HG03565 (cell line): ENCODE data around the gene RHBDD3.

Experiments
- ATAC-seq: cut with Tn5 transposase; IDR thresholded peaks from one replicate; pipeline ENCODE4 v1.9.1; 2021; ENCODE audit warnings: mild to moderate bottlenecking, moderate library complexity; ENCODE audit not compliant: unreplicated experiment

Gene RHBDD3

GRCh38 chr22:29306175-29306834, 38.5 kb upstream of the RHBDD3 start, which contains the start of gene GAS2L1:
Gene GAS2L1 (plus strand): TSS chr22:29306650. CDS start chr22:29308106, 1,456 bp downstream.
- ATAC-seq, result no peak

GRCh38 chr22:29305836-29306174, 38.0 kb upstream of the RHBDD3 start:
- ATAC-seq, result no peak

GRCh38 chr22:29302681-29303465, 35.1 kb upstream of the RHBDD3 start:
- no peak for ATAC-seq

GRCh38 chr22:29302402-29302680, 34.6 kb upstream of the RHBDD3 start:
- no peak for ATAC-seq

- no peak for ATAC-seq
These were observed 34.1 kb upstream of the RHBDD3 start for GRCh38 chr22:29301716-29302401.

- ATAC-seq, result no peak
These were observed 33.2 kb upstream of the RHBDD3 start for GRCh38 chr22:29300807-29301601.

GRCh38 chr22:29300467-29300806, 32.7 kb upstream of the RHBDD3 start:
- no peak for ATAC-seq

- ATAC-seq, result no peak
These were observed 31.5 kb upstream of the RHBDD3 start for GRCh38 chr22:29299136-29299900.

- ATAC-seq, result no peak
These were observed 30.9 kb upstream of the RHBDD3 start for GRCh38 chr22:29298641-29299040.

- no peak for ATAC-seq
These were observed 24.6 kb upstream of the RHBDD3 start for GRCh38 chr22:29292379-29292778.

GRCh38 chr22:29291215-29291614, 23.4 kb upstream of the RHBDD3 start:
- ATAC-seq, result no peak

GRCh38 chr22:29290061-29290460, 22.3 kb upstream of the RHBDD3 start:
- no peak for ATAC-seq

- ATAC-seq, result no peak
These were observed 21.1 kb upstream of the RHBDD3 start for GRCh38 chr22:29288837-29289236.

GRCh38 chr22:29284196-29284595, 16.4 kb upstream of the RHBDD3 start:
- ATAC-seq, result no peak

GRCh38 chr22:29277927-29278326, 10.1 kb upstream of the RHBDD3 start:
- ATAC-seq, result no peak

GRCh38 chr22:29275819-29276565, 8.2 kb upstream of the RHBDD3 start:
- no peak for ATAC-seq

- ATAC-seq, result no peak
These were observed 7.4 kb upstream of the RHBDD3 start for GRCh38 chr22:29275167-29275566.

- no peak for ATAC-seq
These were observed 4.8 kb upstream of the RHBDD3 start for GRCh38 chr22:29272624-29273023.

- no peak for ATAC-seq
These were observed 2.9 kb upstream of the RHBDD3 start for GRCh38 chr22:29270475-29271271.
